Measurements from ENCODE around the gene ZSWIM8.
"Not testable (repeated sequence)": the region's sequence is repeated elsewhere in the genome, so short reads cannot be mapped to it uniquely, and the experiment has no call there.

The ZSWIM8 gene, protein sequence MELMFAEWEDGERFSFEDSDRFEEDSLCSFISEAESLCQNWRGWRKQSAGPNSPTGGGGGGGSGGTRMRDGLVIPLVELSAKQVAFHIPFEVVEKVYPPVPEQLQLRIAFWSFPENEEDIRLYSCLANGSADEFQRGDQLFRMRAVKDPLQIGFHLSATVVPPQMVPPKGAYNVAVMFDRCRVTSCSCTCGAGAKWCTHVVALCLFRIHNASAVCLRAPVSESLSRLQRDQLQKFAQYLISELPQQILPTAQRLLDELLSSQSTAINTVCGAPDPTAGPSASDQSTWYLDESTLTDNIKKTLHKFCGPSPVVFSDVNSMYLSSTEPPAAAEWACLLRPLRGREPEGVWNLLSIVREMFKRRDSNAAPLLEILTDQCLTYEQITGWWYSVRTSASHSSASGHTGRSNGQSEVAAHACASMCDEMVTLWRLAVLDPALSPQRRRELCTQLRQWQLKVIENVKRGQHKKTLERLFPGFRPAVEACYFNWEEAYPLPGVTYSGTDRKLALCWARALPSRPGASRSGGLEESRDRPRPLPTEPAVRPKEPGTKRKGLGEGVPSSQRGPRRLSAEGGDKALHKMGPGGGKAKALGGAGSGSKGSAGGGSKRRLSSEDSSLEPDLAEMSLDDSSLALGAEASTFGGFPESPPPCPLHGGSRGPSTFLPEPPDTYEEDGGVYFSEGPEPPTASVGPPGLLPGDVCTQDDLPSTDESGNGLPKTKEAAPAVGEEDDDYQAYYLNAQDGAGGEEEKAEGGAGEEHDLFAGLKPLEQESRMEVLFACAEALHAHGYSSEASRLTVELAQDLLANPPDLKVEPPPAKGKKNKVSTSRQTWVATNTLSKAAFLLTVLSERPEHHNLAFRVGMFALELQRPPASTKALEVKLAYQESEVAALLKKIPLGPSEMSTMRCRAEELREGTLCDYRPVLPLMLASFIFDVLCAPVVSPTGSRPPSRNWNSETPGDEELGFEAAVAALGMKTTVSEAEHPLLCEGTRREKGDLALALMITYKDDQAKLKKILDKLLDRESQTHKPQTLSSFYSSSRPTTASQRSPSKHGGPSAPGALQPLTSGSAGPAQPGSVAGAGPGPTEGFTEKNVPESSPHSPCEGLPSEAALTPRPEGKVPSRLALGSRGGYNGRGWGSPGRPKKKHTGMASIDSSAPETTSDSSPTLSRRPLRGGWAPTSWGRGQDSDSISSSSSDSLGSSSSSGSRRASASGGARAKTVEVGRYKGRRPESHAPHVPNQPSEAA (N-terminal part only)

GRCh38 chr10:73785211-73785720 is at the start of gene ZSWIM8:
Gene ZSWIM8, plus strand, starts transcription at chr10:73785606. Its CDS starts 273 bp downstream, at chr10:73785879.
- DNase-seq (ENCODE audit: low read depth), result peak; percentile 87

DNA sequence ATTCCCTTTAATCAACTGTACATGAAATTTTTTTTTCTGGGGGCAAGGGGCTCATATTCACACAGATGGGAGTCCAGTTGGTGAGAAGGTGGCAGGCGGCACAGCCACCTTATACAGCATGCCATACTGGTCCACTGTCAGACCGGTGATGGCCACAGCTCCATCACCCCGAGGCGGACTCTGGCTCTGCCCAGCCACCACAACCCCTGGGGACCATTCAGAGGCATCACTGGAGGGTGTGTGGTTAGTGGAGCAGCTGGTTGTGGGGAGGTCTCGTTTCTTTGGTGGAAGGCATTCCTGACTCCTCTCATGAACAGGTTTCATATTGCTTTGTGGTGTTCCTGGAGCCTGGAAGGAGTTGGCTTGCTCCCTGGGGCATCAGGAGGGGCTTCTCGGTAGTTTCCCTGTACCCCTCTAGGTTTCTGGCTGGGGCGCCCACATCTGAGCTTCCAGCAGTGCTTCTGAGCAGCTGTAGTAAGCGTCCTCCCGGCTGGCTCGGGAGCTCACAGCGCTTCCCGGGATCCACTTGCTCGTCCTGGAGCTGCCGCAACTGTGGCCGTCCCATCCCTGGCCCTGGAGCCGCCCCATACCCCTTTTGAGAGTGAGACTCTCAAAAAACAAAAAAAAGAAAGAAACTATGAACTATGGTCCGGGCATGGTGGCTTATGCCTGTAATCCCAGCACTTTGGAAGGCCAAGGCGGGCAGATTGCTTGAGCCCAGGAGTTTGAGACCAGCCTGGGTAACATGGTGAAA is 44.7 kb upstream of the ZSWIM8 start:
- DNase-seq (ENCODE audit: low read depth), result not testable (repeated sequence)

GRCh38 chr10:73742454-73742734 is 43.0 kb upstream of the ZSWIM8 start:
- DNase-seq (ENCODE audit: low read depth), result no peak

DNA sequence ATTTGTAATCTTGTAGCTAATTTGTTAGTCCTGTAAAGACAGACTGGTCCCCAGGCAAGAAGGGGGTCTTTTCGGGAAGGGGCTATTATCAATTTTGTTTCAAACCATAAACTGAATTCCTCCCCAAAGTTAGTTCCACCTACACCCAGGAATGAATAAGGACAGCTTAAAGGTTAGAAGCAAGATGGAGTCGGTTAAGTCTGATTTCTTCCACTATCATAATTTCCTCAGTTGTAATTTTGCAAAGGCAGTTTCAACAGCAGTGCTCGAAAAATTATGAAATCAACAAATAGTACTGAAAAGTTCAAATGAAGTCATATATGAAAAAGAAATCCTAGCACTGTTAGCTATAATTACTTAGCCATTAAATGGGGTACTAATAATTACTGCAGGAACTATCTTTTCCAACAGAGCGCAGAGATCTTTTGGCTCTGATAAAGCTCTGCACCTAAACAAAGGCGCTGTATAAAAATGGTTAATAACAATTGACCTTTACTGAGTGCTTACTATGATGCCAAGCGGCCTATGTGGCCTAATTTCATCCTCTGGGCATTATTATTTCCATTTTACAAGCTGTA is 42.0 kb upstream of the ZSWIM8 start:
- DNase-seq (ENCODE audit: low read depth), result no peak

GRCh38 chr10:73743905-73744663 is 41.3 kb upstream of the ZSWIM8 start, which contains the start of gene SEC24C:
Gene SEC24C, plus strand, starts transcription at chr10:73744372. Its CDS starts 2,461 bp downstream, at chr10:73746833.
- peak; percentile 91 for DNase-seq (ENCODE audit: low read depth)

- no peak for DNase-seq (ENCODE audit: low read depth)
These were observed 40.8 kb upstream of the ZSWIM8 start for GRCh38 chr10:73744664-73744975.

DNA sequence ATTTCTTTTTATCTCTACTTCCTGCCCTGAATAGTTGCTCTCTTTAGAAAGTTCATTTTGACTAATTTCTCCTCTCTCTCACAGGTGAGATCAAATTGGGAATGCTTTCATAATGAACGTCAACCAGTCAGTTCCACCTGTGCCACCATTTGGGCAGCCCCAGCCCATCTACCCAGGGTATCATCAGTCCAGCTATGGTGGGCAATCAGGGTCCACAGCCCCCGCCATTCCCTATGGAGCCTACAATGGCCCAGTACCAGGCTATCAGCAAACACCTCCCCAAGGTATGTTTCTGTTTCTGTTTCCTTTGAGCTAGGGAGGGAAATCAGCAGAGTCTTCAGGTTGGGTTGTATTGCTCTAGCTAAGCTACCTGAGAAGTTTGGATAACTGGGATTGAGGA is 38.7 kb upstream of the ZSWIM8 start:
- DNase-seq (ENCODE audit: low read depth), result no peak

GRCh38 chr10:73750819-73751218 is 34.6 kb upstream of the ZSWIM8 start:
- DNase-seq (ENCODE audit: low read depth), result no peak

- no peak for DNase-seq (ENCODE audit: low read depth)
These were observed 29.2 kb upstream of the ZSWIM8 start for GRCh38 chr10:73756183-73756582.

- DNase-seq (ENCODE audit: low read depth), result no peak
These were observed 26.5 kb upstream of the ZSWIM8 start for GRCh38 chr10:73758704-73759511.

DNA sequence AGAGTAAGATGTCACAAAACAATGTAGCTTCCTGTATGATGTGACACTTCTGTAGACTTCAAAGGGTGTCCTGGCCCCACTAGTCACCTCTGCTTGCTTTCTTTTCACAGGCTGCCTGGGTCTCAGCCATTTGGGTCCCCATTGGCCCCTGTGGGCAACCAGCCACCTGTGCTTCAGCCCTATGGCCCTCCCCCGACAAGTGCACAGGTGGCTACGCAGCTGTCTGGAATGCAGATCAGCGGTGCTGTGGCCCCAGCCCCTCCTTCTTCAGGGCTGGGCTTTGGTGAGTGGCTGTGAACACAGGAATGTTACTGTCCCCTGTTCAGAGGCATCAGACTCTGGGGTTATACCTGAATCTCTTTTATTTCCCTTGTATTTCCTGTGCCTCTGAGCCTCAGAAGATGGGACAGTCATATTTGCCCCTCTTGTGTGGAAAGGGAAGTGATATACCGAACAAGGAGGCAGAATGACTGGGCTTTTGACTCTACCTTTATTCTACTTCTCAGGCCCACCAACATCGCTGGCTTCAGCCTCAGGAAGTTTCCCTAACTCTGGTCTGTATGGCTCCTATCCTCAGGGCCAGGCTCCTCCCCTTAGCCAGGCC is 25.8 kb upstream of the ZSWIM8 start:
- no peak for DNase-seq (ENCODE audit: low read depth)

GRCh38 chr10:73761781-73762180 is 23.6 kb upstream of the ZSWIM8 start:
- DNase-seq (ENCODE audit: low read depth), result no peak

DNA sequence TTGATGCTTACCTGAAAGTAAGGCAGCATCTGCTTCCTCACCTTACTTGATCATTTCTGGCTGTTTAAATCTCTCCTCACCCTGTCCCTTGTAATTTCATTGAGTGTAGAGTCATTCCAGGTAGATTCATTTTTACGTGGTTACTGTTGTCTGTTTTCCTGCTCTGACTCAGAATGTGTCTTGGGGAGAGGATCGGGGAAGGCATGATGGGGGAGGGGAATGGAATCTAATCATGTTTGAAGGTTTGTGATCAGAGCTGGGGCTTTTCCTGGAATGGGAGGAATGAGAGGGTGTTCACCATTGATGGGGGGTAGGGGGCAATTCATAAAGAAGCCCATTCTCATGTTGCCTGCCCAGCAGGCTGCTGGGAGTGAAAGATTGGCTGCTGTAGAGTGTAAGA is 22.5 kb upstream of the ZSWIM8 start:
- no peak for DNase-seq (ENCODE audit: low read depth)

GRCh38 chr10:73763343-73763742 is 22.1 kb upstream of the ZSWIM8 start:
- no peak for DNase-seq (ENCODE audit: low read depth)

GRCh38 chr10:73765066-73765465 is 20.3 kb upstream of the ZSWIM8 start:
- no peak for DNase-seq (ENCODE audit: low read depth)

GRCh38 chr10:73768881-73769280 is 16.5 kb upstream of the ZSWIM8 start:
- no peak for DNase-seq (ENCODE audit: low read depth)

DNA sequence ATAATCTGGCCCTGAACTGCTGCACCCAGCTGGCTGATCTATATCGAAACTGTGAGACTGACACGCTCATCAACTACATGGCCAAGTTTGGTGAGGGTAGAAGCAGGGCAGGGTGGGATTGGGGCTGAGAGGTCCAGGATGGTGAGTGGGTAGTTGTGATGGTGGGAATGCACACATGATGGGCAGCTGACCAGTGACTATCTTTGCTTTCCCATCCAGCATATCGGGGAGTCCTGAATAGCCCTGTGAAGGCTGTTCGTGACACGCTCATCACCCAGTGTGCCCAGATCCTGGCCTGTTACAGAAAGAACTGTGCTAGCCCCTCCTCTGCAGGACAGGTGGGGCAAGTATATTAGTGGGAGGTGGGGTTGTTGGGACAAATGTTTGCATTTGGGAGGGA is 16.0 kb upstream of the ZSWIM8 start:
- no peak for DNase-seq (ENCODE audit: low read depth)

GRCh38 chr10:73771722-73772280 is 13.6 kb upstream of the ZSWIM8 start:
- no peak for DNase-seq (ENCODE audit: low read depth)

Measured in HS-5 (cell line).